ENCODE measurements around the gene SMIM24.

Gene SMIM24

DNA sequence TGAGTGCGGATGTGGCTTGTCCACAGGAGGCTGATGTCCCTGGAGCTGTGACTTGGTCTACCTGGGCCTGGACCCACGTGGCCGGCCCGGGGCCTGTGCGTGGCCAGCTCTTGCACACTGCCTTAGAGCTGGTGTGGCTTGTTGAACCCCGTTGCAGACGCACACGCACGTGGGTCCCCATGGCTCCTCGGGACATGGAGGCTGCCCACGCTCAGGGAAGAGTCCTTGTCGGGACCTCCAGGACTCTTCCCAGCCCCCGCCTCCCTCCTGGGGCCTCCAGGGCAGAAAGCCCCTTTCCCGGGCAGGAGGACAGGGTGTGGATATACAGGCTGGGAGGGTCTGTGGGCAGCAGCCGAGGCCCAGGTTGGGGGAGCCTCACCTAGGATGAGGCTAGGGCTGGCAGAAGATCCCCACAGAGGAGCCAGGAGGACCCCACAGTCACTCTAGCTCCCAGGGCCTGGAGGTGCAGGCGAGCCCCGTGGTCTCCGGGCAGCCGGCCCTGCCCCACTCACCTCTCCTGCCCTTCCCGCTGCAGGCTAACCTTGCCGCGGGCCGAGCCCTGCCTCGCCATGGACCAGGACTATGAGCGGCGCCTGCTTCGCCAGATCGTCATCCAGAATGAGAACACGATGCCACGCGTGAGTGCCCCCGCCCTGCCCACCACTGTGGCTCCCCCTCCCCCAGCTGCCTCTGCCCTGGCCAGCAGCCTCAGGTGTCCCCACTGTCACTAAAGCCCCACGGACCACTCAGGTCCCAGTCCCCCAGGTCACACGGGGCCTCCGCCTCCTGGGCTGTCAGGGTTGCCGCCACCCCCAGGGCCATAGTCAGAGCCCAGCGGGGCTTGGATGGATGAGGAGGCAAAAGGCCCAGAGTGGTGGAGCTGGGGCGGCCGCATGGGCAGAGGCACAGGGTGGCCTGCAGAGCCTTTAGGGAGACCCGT lies 42.4 kb upstream of the SMIM24 start:
- Histone ChIP-seq H3K27ac (ENCODE audit: low read depth, low read length) (no peak overlapping the region), H3K36me3 (ENCODE audit: control insufficient read depth, low read length) (peaks cover 45% of the 10 kb centered on the region; the same call in 1 of the 2 replicates), H3K4me1 (ENCODE audit: control insufficient read depth, low read length) (peaks cover 7% of the 10 kb centered on the region), H3K9me2 (replicated peaks; ENCODE audit: control insufficient read depth, low read length) (no peaks in the 10 kb centered on the region), H3K4me3 (ENCODE audit: low read length) (no peak overlapping the region), H3K79me2 (ENCODE audit: control insufficient read depth, low read length) (peaks cover 46% of the 10 kb centered on the region), H3K4me2 (ENCODE audit: low read length) (no peak overlapping the region), H3F3A (ENCODE audit: control insufficient read depth, insufficient read depth) (no peaks in the 10 kb centered on the region), H4K20me1 (ENCODE audit: control insufficient read depth, insufficient read depth, low read depth, low read length) (peaks cover 10% of the 10 kb centered on the region; the same call in 1 of the 2 replicates), H3K27me3 (ENCODE audit: control insufficient read depth, low read length) (no peaks in the 10 kb centered on the region), H3K9me3 (ENCODE audit: control insufficient read depth, insufficient read depth, low read length) (no peaks in the 10 kb centered on the region)
- no peak for TF ChIP-seq EZH2phosphoT487 (IDR thresholded peaks at IDR 0.05; ENCODE audit: borderline replicate concordance, low read length)
- TF ChIP-seq, protein P1, sequence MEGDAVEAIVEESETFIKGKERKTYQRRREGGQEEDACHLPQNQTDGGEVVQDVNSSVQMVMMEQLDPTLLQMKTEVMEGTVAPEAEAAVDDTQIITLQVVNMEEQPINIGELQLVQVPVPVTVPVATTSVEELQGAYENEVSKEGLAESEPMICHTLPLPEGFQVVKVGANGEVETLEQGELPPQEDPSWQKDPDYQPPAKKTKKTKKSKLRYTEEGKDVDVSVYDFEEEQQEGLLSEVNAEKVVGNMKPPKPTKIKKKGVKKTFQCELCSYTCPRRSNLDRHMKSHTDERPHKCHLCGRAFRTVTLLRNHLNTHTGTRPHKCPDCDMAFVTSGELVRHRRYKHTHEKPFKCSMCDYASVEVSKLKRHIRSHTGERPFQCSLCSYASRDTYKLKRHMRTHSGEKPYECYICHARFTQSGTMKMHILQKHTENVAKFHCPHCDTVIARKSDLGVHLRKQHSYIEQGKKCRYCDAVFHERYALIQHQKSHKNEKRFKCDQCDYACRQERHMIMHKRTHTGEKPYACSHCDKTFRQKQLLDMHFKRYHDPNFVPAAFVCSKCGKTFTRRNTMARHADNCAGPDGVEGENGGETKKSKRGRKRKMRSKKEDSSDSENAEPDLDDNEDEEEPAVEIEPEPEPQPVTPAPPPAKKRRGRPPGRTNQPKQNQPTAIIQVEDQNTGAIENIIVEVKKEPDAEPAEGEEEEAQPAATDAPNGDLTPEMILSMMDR (IDR thresholded peaks at IDR 0.05; ENCODE audit: low read depth, low read length, poor library complexity, severe bottlenecking) = no peak

DNA sequence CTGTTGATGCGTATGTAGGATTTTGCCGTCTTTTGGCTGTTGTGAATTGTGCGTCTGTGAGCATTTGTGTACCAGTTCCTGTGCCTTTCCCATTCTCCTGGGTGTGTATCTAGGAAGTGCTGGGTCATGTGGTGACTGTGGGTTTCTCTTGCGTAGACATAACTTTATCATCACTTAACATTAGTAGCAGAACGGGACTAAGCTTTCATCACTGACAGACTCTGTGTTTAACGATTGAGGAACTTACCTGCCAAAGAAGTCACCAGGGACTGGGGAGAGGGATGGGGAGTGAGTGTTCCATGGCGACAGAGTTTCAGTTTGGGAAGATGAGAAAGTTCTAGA lies 40.8 kb upstream of the SMIM24 start:
- no peak overlapping the region for H3K27ac ChIP-seq (ENCODE audit: low read depth, low read length)

DNA sequence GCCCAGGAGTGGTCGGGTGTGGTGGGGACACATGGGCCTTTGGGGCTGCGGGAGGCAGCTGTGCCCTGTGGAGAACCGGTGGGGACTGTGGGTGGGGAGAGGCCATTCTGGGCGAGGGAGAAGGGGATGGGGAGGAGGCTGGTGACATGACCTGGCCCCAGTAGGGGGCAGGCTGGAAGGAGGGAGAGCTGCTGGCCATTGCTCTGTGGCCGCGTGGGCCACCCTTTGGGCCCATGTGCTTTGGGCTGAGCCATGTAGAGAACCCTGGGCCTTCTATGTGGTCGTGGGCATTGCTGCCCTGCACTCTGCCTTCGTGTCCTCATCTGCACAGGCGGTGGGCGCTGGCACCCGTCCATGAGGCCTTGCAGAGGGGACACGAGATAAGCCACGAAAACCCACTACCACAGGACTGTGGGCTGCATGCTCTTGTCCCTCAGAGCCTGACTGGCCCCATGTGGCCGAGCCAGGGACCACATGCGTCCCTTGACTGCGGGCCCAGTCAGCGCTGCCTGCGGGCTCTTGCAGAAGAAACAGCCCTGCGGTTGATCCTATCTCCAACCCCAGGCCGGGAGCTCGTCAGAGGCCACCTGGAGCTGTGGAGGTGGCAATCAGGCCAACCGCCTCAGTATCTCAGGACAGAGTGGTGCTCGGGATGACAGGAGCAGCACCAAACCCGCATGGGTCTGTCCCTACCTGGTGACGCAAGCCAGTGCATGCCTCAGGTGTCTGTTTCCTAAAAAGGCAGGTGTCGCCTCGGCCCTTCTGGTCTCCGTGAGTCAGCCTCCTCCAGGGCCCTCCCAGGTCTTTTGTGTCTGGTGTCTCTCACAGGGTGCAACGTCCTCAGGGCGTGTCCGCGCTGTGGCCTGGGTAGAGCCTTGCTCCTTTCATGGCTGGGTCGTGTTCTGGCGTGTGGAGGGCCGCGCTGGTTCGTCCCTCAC lies 40.1 kb upstream of the SMIM24 start:
- Histone ChIP-seq H3K27ac (ENCODE audit: low read depth, low read length) (no peak overlapping the region), H3K4me3 (ENCODE audit: low read length) (no peak overlapping the region), H3F3A (ENCODE audit: control insufficient read depth, insufficient read depth) (peaks cover 8% of the 10 kb centered on the region), H4K20me1 (ENCODE audit: control insufficient read depth, insufficient read depth, low read depth, low read length) (peaks cover 16% of the 10 kb centered on the region), H3K9me3 (ENCODE audit: control insufficient read depth, insufficient read depth, low read length) (no peaks in the 10 kb centered on the region), H3K36me3 (ENCODE audit: control insufficient read depth, low read length) (peaks cover 31% of the 10 kb centered on the region; the same call in 1 of the 2 replicates), H3K4me2 (ENCODE audit: low read length) (no peak overlapping the region), H3K9me2 (replicated peaks; ENCODE audit: control insufficient read depth, low read length) (no peaks in the 10 kb centered on the region), H3K4me1 (ENCODE audit: control insufficient read depth, low read length) (peaks cover 28% of the 10 kb centered on the region), H3K27me3 (ENCODE audit: control insufficient read depth, low read length) (no peaks in the 10 kb centered on the region), H3K79me2 (ENCODE audit: control insufficient read depth, low read length) (peaks cover 66% of the 10 kb centered on the region)
- no peak for TF ChIP-seq EZH2phosphoT487 (IDR thresholded peaks at IDR 0.05; ENCODE audit: borderline replicate concordance, low read length)
- TF ChIP-seq, protein P1 (IDR thresholded peaks at IDR 0.05; ENCODE audit: low read depth, low read length, poor library complexity, severe bottlenecking) = no peak

More for the DNA sequence above, 40.8 kb upstream of the SMIM24 start:
- Histone ChIP-seq H3K36me3 (ENCODE audit: control insufficient read depth, low read length) (peaks cover 33% of the 10 kb centered on the region; the same call in 1 of the 2 replicates), H3K27me3 (ENCODE audit: control insufficient read depth, low read length) (no peaks in the 10 kb centered on the region), H3K4me2 (ENCODE audit: low read length) (no peak overlapping the region), H3K4me1 (ENCODE audit: control insufficient read depth, low read length) (peaks cover 23% of the 10 kb centered on the region), H3K9me3 (ENCODE audit: control insufficient read depth, insufficient read depth, low read length) (no peaks in the 10 kb centered on the region), H3K79me2 (ENCODE audit: control insufficient read depth, low read length) (peaks cover 61% of the 10 kb centered on the region), H3K4me3 (ENCODE audit: low read length) (no peak overlapping the region), H4K20me1 (ENCODE audit: control insufficient read depth, insufficient read depth, low read depth, low read length) (peaks cover 15% of the 10 kb centered on the region), H3F3A (ENCODE audit: control insufficient read depth, insufficient read depth) (peaks cover 3% of the 10 kb centered on the region), H3K9me2 (replicated peaks; ENCODE audit: control insufficient read depth, low read length) (no peaks in the 10 kb centered on the region)
- no peak for TF ChIP-seq EZH2phosphoT487 (IDR thresholded peaks at IDR 0.05; ENCODE audit: borderline replicate concordance, low read length)
- TF ChIP-seq, protein P1 (IDR thresholded peaks at IDR 0.05; ENCODE audit: low read depth, low read length, poor library complexity, severe bottlenecking) = no peak

Data from DOHH2 (cell line).